SJCRH30 (cell line): ENCODE data around the gene TSHZ2. TPM values are rescaled to one million over a fixed set of nuclear protein-coding genes. Genes with fewer than 3 reads are reported as not detected.
"Not testable (repeated sequence)": the region's sequence is repeated elsewhere in the genome, so short reads cannot be mapped to it uniquely, and the experiment has no call there.

Source experiments
- DNase-seq, 2 experiments: peaks; one replicate each; pipeline ENCODE4 v3.0.0-alpha.2; 2015 to 2020
- H3K27ac ChIP-seq: fragments of 250-450 bp; sonication (Bioruptor Pico); 2 replicates; pipeline ENCODE4 v1.5.1; 2020; ENCODE audit warnings: mild to moderate bottlenecking, moderate library complexity
- H3K27me3 ChIP-seq: fragments of 250-450 bp; sonication (Bioruptor Pico); 2 replicates; pipeline ENCODE4 v1.5.1; 2020; ENCODE audit warnings: mild to moderate bottlenecking, moderate library complexity
- H3K36me3 ChIP-seq: fragments of 250-450 bp; sonication (Bioruptor Pico); 2 replicates; pipeline ENCODE4 v1.5.1; 2020; ENCODE audit warnings: mild to moderate bottlenecking, moderate library complexity
- H3K4me1 ChIP-seq: fragments of 250-450 bp; sonication (Bioruptor Pico); 2 replicates; pipeline ENCODE4 v1.5.1; 2020; ENCODE audit warnings: mild to moderate bottlenecking, moderate library complexity
- H3K4me3 ChIP-seq: fragments of 250-450 bp; sonication (Bioruptor Pico); 2 replicates; pipeline ENCODE4 v1.5.1; 2020; ENCODE audit warnings: mild to moderate bottlenecking, moderate library complexity
- H3K9me3 ChIP-seq: fragments of 250-450 bp; sonication (Bioruptor Pico); replicated peaks from 2 replicates; pipeline ENCODE4 v1.5.1; 2020; ENCODE audit warnings: mild to moderate bottlenecking, moderate library complexity
- total RNA-seq: library from RNA; depleted of rRNA; stranded (reverse); fragments of >200 nt; shearing (Covaris generic); gene quantifications from 2 replicates; pipeline ENCODE4 v1.2.3, GENCODE V29; 2014

TSHZ2 gene
- total RNA-seq, 1 experiment from 2014 or later = not detected

DNA sequence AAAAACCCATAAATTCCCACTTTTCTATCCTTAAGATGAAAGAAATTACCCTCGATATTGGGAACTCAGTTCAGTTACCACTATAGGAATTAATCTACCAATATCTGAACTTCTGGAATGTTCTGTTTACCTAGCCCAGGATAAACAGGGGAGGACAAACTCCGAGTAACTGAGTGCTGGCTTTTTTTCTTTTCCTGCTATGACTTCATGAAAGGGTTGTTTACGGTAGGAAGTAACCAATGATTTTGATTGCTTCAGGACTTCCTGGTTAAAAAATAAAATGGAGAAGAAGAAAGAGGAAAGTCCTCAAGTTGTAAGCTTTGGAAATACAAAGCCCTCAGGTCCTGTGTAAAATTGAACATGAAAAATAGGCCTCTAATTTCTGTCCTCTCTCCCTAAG lies 453.8 kb downstream of the TSHZ2 start:
- H3K4me1 ChIP-seq = no peaks in the 10 kb centered on the region
- no peak overlapping the region for H3K4me3 ChIP-seq
- no peak overlapping the region for H3K27ac ChIP-seq
- H3K27me3 ChIP-seq = peaks cover 9% of the 10 kb centered on the region; the same call in 1 of the 2 replicates
- no peaks in the 10 kb centered on the region for H3K9me3 ChIP-seq
- no peaks in the 10 kb centered on the region for H3K36me3 ChIP-seq
- no peak for DNase-seq

DNA sequence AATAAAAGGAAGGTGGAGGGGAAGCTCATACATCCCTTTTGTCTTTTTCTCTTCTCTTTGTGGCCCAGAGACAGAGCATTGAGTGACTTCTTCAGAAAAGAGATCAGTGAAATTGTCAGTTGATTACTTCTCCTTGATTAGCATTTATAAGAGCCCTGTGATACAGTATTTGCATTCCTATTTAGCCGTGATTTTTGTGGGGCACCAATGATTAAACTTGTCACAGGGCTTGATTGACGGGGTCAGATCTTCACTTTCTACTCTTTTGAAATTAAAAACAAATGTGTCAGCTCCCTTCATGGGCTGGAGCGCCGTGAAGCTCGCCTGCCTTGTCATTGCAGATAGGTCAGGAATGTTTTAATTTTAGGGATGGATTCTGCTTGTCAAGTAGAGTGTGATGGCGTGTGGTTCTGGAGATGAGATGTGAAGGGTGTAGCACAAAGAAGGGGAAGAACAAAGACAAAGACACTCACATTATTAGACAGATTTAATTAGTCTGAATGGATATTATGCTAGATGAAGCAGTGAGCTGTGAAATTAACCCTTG lies 454.7 kb downstream of the TSHZ2 start:
- Histone ChIP-seq H3K27me3 (peaks cover 8% of the 10 kb centered on the region; the same call in 1 of the 2 replicates), H3K4me1 (no peaks in the 10 kb centered on the region), H3K9me3 (no peaks in the 10 kb centered on the region), H3K36me3 (no peaks in the 10 kb centered on the region), H3K4me3 (no peak overlapping the region), H3K27ac (no peak overlapping the region)
- no peak for DNase-seq

DNA sequence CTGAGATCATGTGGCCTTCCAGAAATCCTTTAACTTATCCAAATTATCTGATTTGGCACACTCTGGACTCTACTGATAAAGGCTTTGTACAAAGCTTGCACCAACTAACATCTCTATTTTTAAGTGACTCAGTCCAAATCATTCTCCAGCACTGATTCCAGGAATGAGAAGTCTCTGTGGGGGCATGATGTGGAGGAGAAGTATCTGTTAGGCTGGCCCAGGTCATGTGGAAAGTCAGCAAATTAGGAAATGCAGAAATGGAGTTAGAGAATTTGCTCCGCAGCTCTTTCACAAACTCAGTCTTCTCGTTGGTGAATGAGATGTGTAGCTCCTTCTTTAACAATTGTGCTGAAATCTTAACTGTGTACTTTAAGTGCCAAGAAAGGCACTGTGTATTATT lies 455.8 kb downstream of the TSHZ2 start:
- peaks cover 8% of the 10 kb centered on the region for H3K27me3 ChIP-seq
- no peak for DNase-seq
- H3K4me1 ChIP-seq = no peaks in the 10 kb centered on the region
- H3K4me3 ChIP-seq = no peak overlapping the region
- no peak overlapping the region for H3K27ac ChIP-seq
- H3K36me3 ChIP-seq = no peaks in the 10 kb centered on the region
- H3K9me3 ChIP-seq = no peaks in the 10 kb centered on the region

DNA sequence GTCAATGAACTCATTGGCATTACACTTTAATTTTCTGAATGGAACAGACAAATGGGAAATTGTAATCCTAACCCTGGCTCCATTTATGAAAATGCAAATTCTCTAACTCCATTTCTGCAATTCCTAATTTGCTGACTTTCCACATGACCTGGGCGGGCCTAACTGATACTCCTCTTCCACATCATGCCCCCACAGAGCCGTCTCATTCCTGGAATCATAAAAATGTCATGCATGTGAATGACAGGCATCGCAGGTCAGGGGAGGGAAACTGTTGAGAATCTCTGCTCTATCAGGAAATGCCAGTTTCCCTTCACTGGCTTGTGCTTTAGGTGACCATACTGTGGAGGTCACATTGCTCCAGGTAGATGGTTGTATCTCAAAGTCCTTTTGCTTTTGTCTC lies 456.4 kb downstream of the TSHZ2 start:
- peaks cover 8% of the 10 kb centered on the region for H3K27me3 ChIP-seq
- no peak overlapping the region for H3K27ac ChIP-seq
- H3K36me3 ChIP-seq = no peaks in the 10 kb centered on the region
- H3K4me1 ChIP-seq = no peaks in the 10 kb centered on the region
- no peak overlapping the region for H3K4me3 ChIP-seq
- no peak for DNase-seq
- H3K9me3 ChIP-seq = no peaks in the 10 kb centered on the region

DNA sequence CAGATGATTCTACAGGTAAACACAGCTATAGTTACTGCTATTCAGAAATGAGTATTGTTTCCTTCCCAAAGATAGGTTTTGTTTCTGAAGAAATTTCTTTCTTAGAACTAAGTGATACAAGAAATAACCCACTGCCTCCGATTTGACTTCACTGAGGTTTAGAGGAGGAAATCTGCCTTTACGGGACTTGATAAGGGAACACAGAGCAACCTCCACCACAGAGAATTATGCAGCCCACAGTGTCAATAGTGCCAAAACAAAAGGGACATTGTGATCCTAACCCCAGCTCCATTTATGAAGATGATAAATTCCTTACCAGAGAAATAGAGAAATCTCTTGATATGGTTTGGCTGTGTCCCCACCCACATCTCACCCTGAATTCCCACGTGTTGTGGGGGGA lies 456.8 kb downstream of the TSHZ2 start:
- Histone ChIP-seq H3K4me3 (no peak overlapping the region), H3K9me3 (no peaks in the 10 kb centered on the region), H3K27me3 (peaks cover 8% of the 10 kb centered on the region), H3K36me3 (no peaks in the 10 kb centered on the region), H3K4me1 (no peaks in the 10 kb centered on the region), H3K27ac (no peak overlapping the region)
- no peak for DNase-seq

DNA sequence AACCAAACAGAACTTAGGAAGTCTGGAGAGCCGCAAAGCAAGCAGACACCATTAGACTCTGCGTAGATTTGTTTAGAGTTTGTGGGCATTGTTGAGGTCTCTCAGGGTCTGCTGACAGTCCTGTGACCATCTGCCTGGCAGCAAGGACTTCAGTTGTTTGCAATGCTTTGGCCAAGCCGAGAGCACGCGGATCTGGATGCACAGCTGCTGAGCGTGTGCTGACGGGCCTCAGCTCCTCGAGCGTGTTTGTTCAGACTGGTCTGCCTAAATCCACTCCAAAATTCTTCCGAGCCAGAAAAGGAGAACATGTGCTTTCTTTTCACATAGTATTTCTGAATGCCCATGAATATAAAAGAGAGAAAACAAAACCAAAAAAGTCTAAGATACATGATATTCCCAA lies 462.5 kb downstream of the TSHZ2 start:
- Histone ChIP-seq H3K27me3 (no peaks in the 10 kb centered on the region; the same call in none of the 2 replicates), H3K4me1 (no peaks in the 10 kb centered on the region), H3K4me3 (no peak overlapping the region), H3K36me3 (no peaks in the 10 kb centered on the region), H3K9me3 (no peaks in the 10 kb centered on the region), H3K27ac (no peak overlapping the region)
- DNase-seq = no peak

DNA sequence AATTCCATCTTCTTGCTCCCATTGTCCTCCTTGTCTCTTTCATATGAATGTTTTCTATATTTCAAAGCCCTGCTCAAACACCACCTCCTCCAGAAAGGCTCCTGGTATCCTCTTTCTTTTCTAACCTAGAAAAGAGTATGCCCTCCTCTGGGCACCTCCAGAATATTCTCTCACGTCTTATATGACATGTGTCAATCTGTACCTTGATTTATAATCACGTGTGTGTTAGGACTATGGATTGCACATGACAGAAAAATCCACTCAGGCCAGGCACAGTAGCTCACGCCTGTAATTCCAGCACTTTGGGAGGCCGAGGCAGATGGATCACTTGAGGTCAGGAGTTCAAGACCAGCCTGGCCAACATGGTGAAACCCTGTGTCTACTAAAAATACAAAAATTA lies 464.8 kb downstream of the TSHZ2 start:
- not testable (repeated sequence) for H3K9me3 ChIP-seq, H3K36me3 ChIP-seq, H3K4me1 ChIP-seq, DNase-seq, H3K27ac ChIP-seq, H3K27me3 ChIP-seq, H3K4me3 ChIP-seq

DNA sequence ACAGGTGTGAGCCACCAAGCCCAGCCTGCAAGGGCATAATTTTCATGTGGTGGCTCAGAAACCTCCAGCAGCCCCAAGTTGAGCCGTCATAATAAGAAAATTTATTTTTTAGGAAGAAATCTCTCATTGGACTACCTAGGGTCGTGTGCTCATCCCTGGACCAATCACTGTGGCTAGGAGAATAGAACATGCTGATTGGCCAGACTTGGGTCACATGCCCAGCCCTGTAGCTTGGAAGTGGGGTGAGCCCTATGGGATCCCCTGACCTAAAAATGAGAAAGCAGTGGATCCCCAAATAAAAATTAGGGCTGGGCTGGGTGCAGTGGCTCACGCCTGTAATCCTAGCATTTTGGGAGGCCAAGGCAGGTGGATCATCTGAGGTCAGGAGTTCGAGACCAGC lies 466.2 kb downstream of the TSHZ2 start:
- Histone ChIP-seq H3K9me3 (no peaks in the 10 kb centered on the region), H3K4me1 (no peaks in the 10 kb centered on the region), H3K27ac (no peak overlapping the region), H3K4me3 (no peak overlapping the region), H3K36me3 (no peaks in the 10 kb centered on the region), H3K27me3 (peaks cover 11% of the 10 kb centered on the region)
- DNase-seq = no peak

DNA sequence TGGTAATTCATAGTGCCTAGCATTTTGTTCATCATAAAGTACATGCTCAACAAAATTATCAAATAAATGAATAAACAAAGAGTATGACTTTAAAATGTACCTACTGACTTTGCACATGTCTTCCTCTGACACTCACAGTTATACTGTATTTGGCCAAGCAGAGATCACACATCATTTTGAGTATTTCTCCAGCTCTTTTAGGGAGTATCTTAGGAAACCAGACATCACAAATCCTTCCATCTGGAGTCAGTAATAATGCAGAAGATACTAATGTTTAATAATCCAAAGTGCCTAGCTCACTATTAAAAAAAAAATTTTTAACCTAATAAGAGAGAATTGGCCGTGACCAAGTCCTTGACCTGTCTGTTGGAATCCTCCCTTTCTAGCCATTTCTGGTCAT lies 466.9 kb downstream of the TSHZ2 start:
- Histone ChIP-seq H3K4me1 (no peaks in the 10 kb centered on the region), H3K36me3 (no peaks in the 10 kb centered on the region), H3K27me3 (peaks cover 11% of the 10 kb centered on the region), H3K27ac (no peak overlapping the region), H3K4me3 (no peak overlapping the region), H3K9me3 (no peaks in the 10 kb centered on the region)
- no peak for DNase-seq

DNA sequence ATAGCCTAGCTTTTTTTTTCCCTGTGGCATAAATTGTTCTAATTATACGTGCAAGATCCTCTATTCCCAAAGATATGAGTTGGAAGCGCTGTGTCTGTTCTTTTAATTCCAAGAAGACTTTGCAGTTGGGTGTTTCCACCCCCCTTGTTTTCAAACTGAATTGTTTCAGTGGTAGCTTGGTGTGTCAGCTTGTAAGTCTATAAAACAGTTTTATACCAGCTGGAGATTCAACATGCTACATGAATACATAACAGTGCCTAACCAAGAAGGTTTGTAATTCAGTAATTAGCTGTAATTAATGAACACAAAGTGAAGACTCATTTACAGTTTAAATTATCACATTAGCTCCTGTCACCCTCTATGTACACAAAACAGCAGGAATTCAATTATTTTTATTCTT lies 467.5 kb downstream of the TSHZ2 start:
- Histone ChIP-seq H3K27ac (no peak overlapping the region), H3K4me3 (no peak overlapping the region), H3K9me3 (no peaks in the 10 kb centered on the region), H3K36me3 (no peaks in the 10 kb centered on the region), H3K27me3 (peaks cover 15% of the 10 kb centered on the region), H3K4me1 (no peaks in the 10 kb centered on the region)
- DNase-seq = no peak

DNA sequence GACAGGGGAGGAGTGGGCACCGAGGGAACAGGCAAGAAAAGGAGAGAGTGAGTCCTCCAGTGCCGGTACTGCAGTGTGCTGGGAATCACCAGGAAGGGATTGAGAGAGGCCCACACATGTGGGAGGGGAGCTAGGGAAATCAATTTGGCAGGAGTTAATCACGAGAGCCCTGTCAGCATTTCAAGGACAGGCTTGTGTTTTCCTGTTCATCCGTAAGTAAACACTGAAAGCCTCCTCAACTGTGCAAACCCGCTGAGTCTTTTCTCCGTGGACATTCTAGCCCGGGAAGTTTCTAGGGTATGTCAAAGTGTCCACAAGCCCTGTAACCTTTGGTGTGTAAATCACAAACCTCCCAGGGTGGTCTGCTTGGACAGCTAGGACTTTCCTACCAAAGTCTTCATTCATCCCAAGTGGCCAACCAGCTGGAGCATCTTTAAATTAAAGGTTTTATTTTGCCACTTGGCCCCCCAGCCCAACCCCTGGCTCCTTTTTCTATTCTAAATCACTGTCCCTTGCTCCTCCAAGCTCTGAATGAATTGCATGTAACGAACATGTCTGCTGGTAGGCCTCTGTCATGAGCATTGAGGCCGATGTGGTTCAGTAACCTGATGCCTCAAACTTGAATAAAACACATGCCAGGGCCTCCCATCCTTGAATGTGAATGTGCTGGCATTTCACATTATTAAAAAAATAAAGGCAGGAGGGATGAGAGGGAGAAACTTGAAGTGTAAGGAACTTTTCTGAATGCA lies 472.4 kb downstream of the TSHZ2 start:
- Histone ChIP-seq H3K9me3 (no peaks in the 10 kb centered on the region), H3K36me3 (no peaks in the 10 kb centered on the region), H3K27ac (no peak overlapping the region), H3K27me3 (peaks cover 24% of the 10 kb centered on the region), H3K4me3 (no peak overlapping the region), H3K4me1 (no peaks in the 10 kb centered on the region)
- DNase-seq = no peak

DNA sequence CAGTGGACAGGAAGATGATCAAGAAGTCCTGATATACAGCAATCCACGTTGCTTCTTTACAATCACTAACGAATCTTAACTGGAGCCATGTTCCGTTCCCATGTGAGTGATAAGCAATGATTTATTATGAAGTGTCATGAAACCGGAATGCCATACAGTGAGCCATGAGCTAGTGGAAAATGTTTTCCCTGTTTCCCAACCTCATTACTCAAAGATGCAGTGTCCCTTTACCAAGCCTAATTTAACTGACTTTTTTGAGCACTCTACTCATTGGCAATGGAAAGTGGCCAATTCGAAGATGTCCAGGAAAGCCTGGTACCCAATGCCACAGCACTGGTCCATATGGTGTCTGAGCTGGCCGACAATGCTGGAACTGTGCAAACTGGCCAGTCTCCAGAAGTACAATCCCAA lies 473.2 kb downstream of the TSHZ2 start:
- no peaks in the 10 kb centered on the region for H3K9me3 ChIP-seq
- peaks cover 24% of the 10 kb centered on the region for H3K27me3 ChIP-seq
- no peak for DNase-seq
- H3K27ac ChIP-seq = no peak overlapping the region
- no peaks in the 10 kb centered on the region for H3K36me3 ChIP-seq
- H3K4me3 ChIP-seq = no peak overlapping the region
- H3K4me1 ChIP-seq = no peaks in the 10 kb centered on the region

DNA sequence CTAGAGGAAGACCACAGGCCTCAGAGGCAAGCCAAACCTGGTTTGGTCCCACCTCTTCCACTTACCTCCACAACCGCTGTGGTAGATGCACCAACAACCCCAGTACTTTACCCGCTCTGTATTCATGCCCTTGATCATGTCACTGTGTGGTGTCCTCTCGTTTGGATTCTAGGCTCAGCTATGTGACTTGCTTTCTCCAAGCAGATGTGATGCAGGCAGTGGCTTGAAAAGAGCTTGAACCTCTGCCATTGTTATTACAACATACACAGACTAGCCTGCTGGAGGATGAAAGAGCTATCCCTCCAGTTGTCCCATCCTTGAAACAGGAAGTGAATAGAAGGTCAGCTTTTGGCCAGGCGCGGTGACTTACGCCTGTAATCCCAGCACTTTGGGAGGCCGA lies 473.8 kb downstream of the TSHZ2 start:
- no peaks in the 10 kb centered on the region for H3K4me1 ChIP-seq
- no peak for DNase-seq
- H3K27ac ChIP-seq = no peak overlapping the region

DNA sequence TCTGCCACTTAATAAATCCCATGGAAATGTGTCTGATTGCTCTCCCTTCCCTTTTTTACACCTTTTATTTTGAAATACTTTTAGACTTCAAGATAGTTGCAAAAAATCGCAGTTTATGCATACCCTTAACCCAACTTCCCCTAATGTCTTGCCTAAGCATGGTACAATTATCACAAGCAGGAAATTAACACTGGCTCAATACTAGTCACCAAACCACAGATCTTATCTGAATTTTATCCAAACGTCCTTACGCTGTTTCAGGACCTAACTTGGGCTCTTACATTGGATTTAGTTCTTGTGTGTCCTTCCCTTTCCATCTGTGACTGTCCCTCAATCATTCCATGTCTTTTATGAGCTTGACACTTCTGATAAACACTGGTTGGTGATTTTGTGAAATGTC lies 475.2 kb downstream of the TSHZ2 start:
- Histone ChIP-seq H3K4me1 (no peaks in the 10 kb centered on the region), H3K36me3 (no peaks in the 10 kb centered on the region), H3K27ac (no peak overlapping the region), H3K27me3 (peaks cover 22% of the 10 kb centered on the region), H3K4me3 (no peak overlapping the region), H3K9me3 (no peaks in the 10 kb centered on the region)
- DNase-seq = no peak

More for the DNA sequence above, 473.8 kb downstream of the TSHZ2 start:
- H3K27me3 ChIP-seq = peaks cover 24% of the 10 kb centered on the region
- no peaks in the 10 kb centered on the region for H3K36me3 ChIP-seq
- no peak overlapping the region for H3K4me3 ChIP-seq
- no peaks in the 10 kb centered on the region for H3K9me3 ChIP-seq

DNA sequence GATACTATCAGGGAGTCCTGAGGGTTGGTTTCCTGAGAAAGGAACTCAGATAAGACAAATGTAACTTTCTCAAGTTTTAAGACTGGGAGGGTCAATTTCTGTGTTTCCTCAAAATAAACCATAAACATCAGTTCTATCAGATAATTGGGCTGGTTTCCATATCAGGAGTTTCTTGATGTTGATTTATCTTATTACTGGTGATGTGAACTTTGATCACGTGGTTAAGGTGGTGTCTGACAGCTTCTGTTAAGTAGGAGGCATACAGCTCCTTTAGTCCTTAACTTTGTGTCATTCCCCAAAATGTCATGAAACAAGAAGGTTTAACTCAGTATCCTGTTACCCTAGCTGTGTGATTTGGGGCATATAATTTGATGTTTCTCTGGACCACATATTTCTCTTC lies 476.3 kb downstream of the TSHZ2 start:
- no peaks in the 10 kb centered on the region for H3K36me3 ChIP-seq
- no peak for DNase-seq
- no peak overlapping the region for H3K27ac ChIP-seq
- no peaks in the 10 kb centered on the region for H3K4me1 ChIP-seq
- H3K27me3 ChIP-seq = peaks cover 15% of the 10 kb centered on the region; the same call in 1 of the 2 replicates
- H3K4me3 ChIP-seq = no peak overlapping the region
- 0 out of 2 replicates have a peak, but pooled peaks cover 3% of the 10 kb centered on the region for H3K9me3 ChIP-seq

DNA sequence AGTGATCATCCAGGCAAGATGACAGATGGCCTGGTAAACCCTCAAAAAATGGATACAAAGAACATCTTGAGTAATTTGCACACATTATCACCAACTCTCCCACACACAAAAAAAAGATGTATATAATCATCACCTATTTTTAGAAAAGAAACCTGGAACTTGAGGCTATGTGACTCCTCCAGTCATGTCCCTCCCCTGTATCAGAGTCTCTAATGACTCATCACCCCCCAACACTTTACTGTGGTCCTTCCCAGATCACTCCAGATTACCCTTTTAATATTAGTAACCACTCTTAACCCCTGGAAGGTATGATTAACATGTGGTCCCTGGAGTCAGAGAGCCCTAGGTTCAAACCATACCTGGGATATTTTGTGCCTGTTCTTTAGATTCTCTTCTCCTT lies 476.7 kb downstream of the TSHZ2 start:
- H3K27me3 ChIP-seq = peaks cover 16% of the 10 kb centered on the region; the same call in 1 of the 2 replicates
- H3K9me3 ChIP-seq = 0 out of 2 replicates have a peak, but pooled peaks cover 3% of the 10 kb centered on the region
- H3K27ac ChIP-seq = no peak overlapping the region
- no peaks in the 10 kb centered on the region for H3K36me3 ChIP-seq
- H3K4me3 ChIP-seq = no peak overlapping the region
- DNase-seq = no peak
- no peaks in the 10 kb centered on the region for H3K4me1 ChIP-seq
